GM12891 (cell line): ENCODE data around the gene TMEM259.

ENCODE experiments used
- DNase-seq: peaks from one replicate; pipeline ENCODE4 v3.0.0; 2011; ENCODE audit warnings: low spot score; ENCODE audit not compliant: insufficient read length
- FAIRE-seq: peaks from 2 replicates; lab custom pipeline; 2011; peaks lifted over from hg19 to GRCh38; lab: Jason Lieb, UNC
- PAX5 ChIP-seq: IDR thresholded peaks from 2 replicates; pipeline ENCODE4 v1.6.1; 2011; ENCODE audit warnings: low read length, moderate library complexity, mild to moderate bottlenecking; ENCODE audit not compliant: insufficient read depth, severe bottlenecking
- POLR2A ChIP-seq: IDR thresholded peaks from 2 replicates; pipeline ENCODE4 v1.6.1; 2011; ENCODE audit warnings: low read depth, low read length, control low read depth
- POLR2AphosphoS5 ChIP-seq: IDR thresholded peaks from 2 replicates; pipeline ENCODE4 v1.6.1; 2011; ENCODE audit warnings: low read depth, low read length, control low read depth
- POU2F2 ChIP-seq: IDR thresholded peaks from 2 replicates; pipeline ENCODE4 v1.6.1; 2011; ENCODE audit warnings: low read depth, mild to moderate bottlenecking, control low read depth, low read length, moderate library complexity
- SPI1 ChIP-seq: IDR thresholded peaks from 2 replicates; pipeline ENCODE4 v1.6.1; 2011; ENCODE audit warnings: low read depth, low read length, control low read depth
- TAF1 ChIP-seq: IDR thresholded peaks from 2 replicates; pipeline ENCODE4 v1.6.1; 2011; ENCODE audit warnings: low read depth, low read length, control low read depth

The TMEM259 gene

GRCh38 chr19:979318-979741 lies 41.6 kb downstream of the TMEM259 start:
- no peak for FAIRE-seq
- TF ChIP-seq POU2F2: no peak
- TF ChIP-seq PAX5: no peak
- TF ChIP-seq SPI1: no peak
- no peak for TF ChIP-seq POLR2A
- no peak for TF ChIP-seq TAF1
- no peak for TF ChIP-seq POLR2AphosphoS5

GRCh38 chr19:977058-977464 lies 43.9 kb downstream of the TMEM259 start:
- FAIRE-seq (no peak), DNase-seq (no peak)
- TF ChIP-seq POU2F2 (no peak), PAX5 (no peak), SPI1 (no peak), POLR2AphosphoS5 (no peak), TAF1 (no peak), POLR2A (no peak)

More at GRCh38 chr19:979318-979741, 41.6 kb downstream of the TMEM259 start:
- DNase-seq: no peak

DNA sequence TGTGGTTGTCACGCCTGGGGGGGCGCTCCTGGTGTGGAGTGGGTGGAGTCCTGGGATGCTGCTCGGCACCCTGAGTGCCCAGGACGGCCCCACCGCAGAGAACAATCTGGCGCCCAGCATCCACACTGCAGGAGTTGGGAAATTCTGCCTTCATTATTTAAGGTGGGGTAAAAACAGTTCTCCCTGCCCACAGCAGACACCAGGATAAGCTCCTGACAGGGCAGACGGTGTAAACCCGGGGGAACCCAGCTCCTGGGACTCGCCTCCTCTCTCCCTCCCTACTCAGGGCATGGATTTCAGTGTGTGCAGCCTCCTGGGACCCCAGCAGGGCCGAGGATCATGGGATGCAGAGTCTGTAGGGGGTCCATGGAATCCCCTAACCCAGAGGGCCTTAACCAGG lies 44.4 kb downstream of the TMEM259 start:
- TF ChIP-seq POLR2AphosphoS5 (peak; percentile 32; the same call in 1 of the 2 replicates), PAX5 (no peak), TAF1 (no peak)
- DNase-seq (no peak), FAIRE-seq (no peak)

- no peak for FAIRE-seq
- no peak for DNase-seq
- TF ChIP-seq TAF1 (no peak), POU2F2 (no peak), SPI1 (no peak), POLR2AphosphoS5 (no peak), POLR2A (no peak), PAX5 (no peak)
Observed at GRCh38 chr19:974564-975257, 46.2 kb downstream of the TMEM259 start.

GRCh38 chr19:973726-974563 lies 47.0 kb downstream of the TMEM259 start:
- DNase-seq: no peak
- TF ChIP-seq PAX5 (no peak), POLR2A (no peak), TAF1 (no peak), POLR2AphosphoS5 (no peak), POU2F2 (no peak), SPI1 (no peak)
- FAIRE-seq: no peak

DNA sequence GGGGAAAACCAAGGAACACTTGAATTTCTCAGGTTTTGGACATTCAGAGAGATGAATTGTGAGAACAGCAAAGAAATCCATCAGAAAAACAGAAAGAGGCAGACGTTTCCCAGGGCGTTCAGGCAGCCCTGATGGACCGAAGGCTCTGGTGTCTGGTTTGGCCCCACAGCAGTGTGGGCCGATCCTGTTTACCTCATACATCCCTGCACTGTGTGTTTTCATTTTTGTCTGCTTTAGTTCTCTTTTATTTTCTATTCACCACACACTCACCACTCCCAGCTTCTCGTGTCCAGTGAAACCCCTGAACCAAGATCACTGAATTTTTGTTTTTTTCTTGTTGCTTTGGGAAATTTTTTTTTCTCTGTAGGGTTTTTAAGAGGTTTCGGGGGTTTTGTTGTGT lies 48.6 kb downstream of the TMEM259 start:
- FAIRE-seq (no peak), DNase-seq (no peak)
- no peak for TF ChIP-seq PAX5
- no peak for TF ChIP-seq POU2F2
- TF ChIP-seq SPI1: no peak
- no peak for TF ChIP-seq TAF1
- no peak for TF ChIP-seq POLR2AphosphoS5
- TF ChIP-seq POLR2A: no peak

DNA sequence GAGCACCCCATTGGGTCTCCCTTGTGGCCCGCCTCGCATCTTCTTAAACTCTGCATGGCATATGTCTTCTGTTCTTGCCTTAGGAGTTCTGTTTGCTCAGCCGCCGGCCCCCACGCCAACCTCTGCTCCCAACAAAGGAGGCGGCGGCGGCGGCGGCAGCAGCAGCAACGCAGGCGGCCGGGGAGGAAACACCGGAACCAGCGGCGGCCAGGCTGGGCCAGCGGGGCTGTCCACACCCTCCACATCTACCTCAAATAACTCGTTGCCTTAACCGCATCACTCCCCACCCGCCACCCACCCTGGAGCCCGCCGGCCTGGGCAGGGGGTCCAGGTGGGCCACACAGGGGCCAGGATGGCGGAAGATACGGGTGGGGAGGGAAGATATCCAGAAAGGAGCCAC lies 49.1 kb downstream of the TMEM259 start:
- no peak for FAIRE-seq
- DNase-seq: no peak

GRCh38 chr19:970695-971094 lies 50.2 kb downstream of the TMEM259 start:
- TF ChIP-seq POU2F2: no peak
- TF ChIP-seq TAF1: no peak
- TF ChIP-seq POLR2AphosphoS5: no peak
- TF ChIP-seq POLR2A: no peak
- no peak for TF ChIP-seq PAX5
- TF ChIP-seq SPI1: no peak
- FAIRE-seq (peak; percentile 63), DNase-seq (no peak)

More for the DNA sequence above, 49.1 kb downstream of the TMEM259 start:
- TF ChIP-seq POU2F2 (no peak), POLR2AphosphoS5 (no peak), TAF1 (no peak)

- DNase-seq (no peak), FAIRE-seq (no peak)
- no peak for TF ChIP-seq POLR2AphosphoS5
- no peak for TF ChIP-seq SPI1
- no peak for TF ChIP-seq POU2F2
- no peak for TF ChIP-seq TAF1
- no peak for TF ChIP-seq PAX5
- TF ChIP-seq POLR2A: no peak
Observed at GRCh38 chr19:966485-967088, 54.3 kb downstream of the TMEM259 start.
